Stimulated activated CD8-positive, alpha-beta memory T cell treated with anti-CD3 and anti-CD28 coated beads, Interleukin-12 subunit alpha, Interleukin-12 subunit beta, amount 100 ng/mL, for 1 hour (primary cell): ENCODE data around the gene PRKG1.
"Not testable (repeated sequence)": the region's sequence is repeated elsewhere in the genome, so short reads cannot be mapped to it uniquely, and the experiment has no call there.

Source experiments
- DNase-seq: peaks from one replicate; pipeline ENCODE4 v3.0.0-alpha.2; 2020; ENCODE audit warnings: low read depth

The PRKG1 gene

GRCh38 chr10:51700228-51700817 is 626.0 kb downstream of the PRKG1 start:
- no peak for DNase-seq

- DNase-seq = no peak
Measured at GRCh38 chr10:51705774-51706173, 631.5 kb downstream of the PRKG1 start.

GRCh38 chr10:51706225-51706624 is 631.9 kb downstream of the PRKG1 start:
- no peak for DNase-seq

- DNase-seq = no peak
Measured at GRCh38 chr10:51707392-51707791, 633.1 kb downstream of the PRKG1 start.

GRCh38 chr10:51707821-51708424 is 633.6 kb downstream of the PRKG1 start:
- DNase-seq = no peak

GRCh38 chr10:51708609-51709008 is 634.3 kb downstream of the PRKG1 start:
- no peak for DNase-seq

- DNase-seq = no peak
Measured at GRCh38 chr10:51709324-51709972, 635.2 kb downstream of the PRKG1 start.

GRCh38 chr10:51711519-51711891 is 637.2 kb downstream of the PRKG1 start:
- no peak for DNase-seq

GRCh38 chr10:51716981-51717380 is 642.7 kb downstream of the PRKG1 start:
- no peak for DNase-seq

- no peak for DNase-seq
Measured at GRCh38 chr10:51718804-51719291, 644.6 kb downstream of the PRKG1 start.

GRCh38 chr10:51724038-51724437 is 649.8 kb downstream of the PRKG1 start:
- DNase-seq = no peak

- DNase-seq = no peak
Measured at GRCh38 chr10:51729822-51730555, 655.7 kb downstream of the PRKG1 start.

- no peak for DNase-seq
Measured at GRCh38 chr10:51733057-51733456, 658.8 kb downstream of the PRKG1 start.

- no peak for DNase-seq
Measured at GRCh38 chr10:51743146-51743545, 668.9 kb downstream of the PRKG1 start.

- no peak for DNase-seq
Measured at GRCh38 chr10:51744235-51745000, 670.1 kb downstream of the PRKG1 start.

GRCh38 chr10:51745397-51745796 is 671.1 kb downstream of the PRKG1 start:
- DNase-seq = no peak

GRCh38 chr10:51747216-51747615 is 672.9 kb downstream of the PRKG1 start:
- DNase-seq = no peak

GRCh38 chr10:51748959-51749358 is 674.7 kb downstream of the PRKG1 start:
- DNase-seq = no peak

GRCh38 chr10:51758366-51758765 is 684.1 kb downstream of the PRKG1 start:
- no peak for DNase-seq

- not testable (repeated sequence) for DNase-seq
Measured at GRCh38 chr10:51758838-51759237, 684.6 kb downstream of the PRKG1 start.

- DNase-seq = no peak
Measured at GRCh38 chr10:51759896-51760534, 685.7 kb downstream of the PRKG1 start.
